ENCODE measurements around the gene IPP. TPM values are rescaled to one million over a fixed set of nuclear protein-coding genes. Genes with fewer than 3 reads are reported as not detected.

IPP gene
- total and polyA plus RNA-seq, 2 of the 4 experiments (the other 2 are of a cell fraction) = 4.6 to 10.6 TPM

GRCh38 chr1:45730075-45730779 lies 20.2 kb downstream of the IPP start:
- H3K4me2 ChIP-seq (ENCODE audit: low read depth, low read length) = no peak overlapping the region
- no peak overlapping the region for H2AFZ ChIP-seq (replicated peaks; ENCODE audit: low read length, poor library complexity)
- dilution Hi-C loops (cut with HindIII; ENCODE audit: low sequenced_read_pairs, unreplicated experiment) = no loop called here
- H3K4me1 ChIP-seq (ENCODE audit: control insufficient read depth, insufficient read depth, low read length) = no peaks in the 10 kb centered on the region
- H2AK9ac ChIP-seq (replicated peaks; ENCODE audit: low read depth, low read length, poor library complexity) = no peak overlapping the region
- H4K8ac ChIP-seq (ENCODE audit: low read depth in 2 of 2, low read length in 2 of 2) = no peak overlapping the region
- no peak overlapping the region for H4K5ac ChIP-seq (ENCODE audit: low read depth, low read length)
- POLR2A ChIA-PET (ENCODE audit: unreplicated experiment) = no interaction called here
- H3K27me3 ChIP-seq (ENCODE audit: control insufficient read depth, insufficient read depth, low read length) = no peaks in the 10 kb centered on the region
- no peaks in the 10 kb centered on the region for H3K9me3 ChIP-seq (ENCODE audit: control insufficient read depth, insufficient read depth, low read length)
- H2BK120ac ChIP-seq (ENCODE audit: low read depth, low read length) = no peak overlapping the region
- intact Hi-C loops (cut with micrococcal nuclease) = no loop called here
- H3K23ac ChIP-seq (ENCODE audit: low read depth, low read length) = no peak overlapping the region
- in situ Hi-C loops (cut with MboI; ENCODE audit: low sequenced_read_pairs) = no loop called here
- BruUV-seq (replicated peaks) = no TSS peak
- no peak overlapping the region for H3K9ac ChIP-seq (ENCODE audit: low read depth, low read length)
- H3K79me1 ChIP-seq (ENCODE audit: low read depth in 1 of 2, low read length in 2 of 2) = no peaks in the 10 kb centered on the region; a peak in 1 of 4 replicates
- H4K91ac ChIP-seq (ENCODE audit: insufficient read depth, low read depth, low read length) = no peak overlapping the region
- no peak overlapping the region for H2BK20ac ChIP-seq (ENCODE audit: low read depth, low read length)
- H3K36me3 ChIP-seq (ENCODE audit: control insufficient read depth, insufficient read depth, low read length) = peaks cover 5% of the 10 kb centered on the region; the same call in 1 of the 2 replicates
- TF ChIP-seq BHLHE40 (IDR thresholded peaks at IDR 0.05; ENCODE audit: low read depth, low read length) (no peak), RFX5 (IDR thresholded peaks at IDR 0.05; ENCODE audit: low read depth, low read length) (no peak), ELK1 (IDR thresholded peaks at IDR 0.05; ENCODE audit: borderline replicate concordance, low read depth, low read length) (no peak), CEBPB (IDR thresholded peaks at IDR 0.05; ENCODE audit: low read depth, low read length) (no peak), NFE2L2 (IDR thresholded peaks at IDR 0.05; ENCODE audit: low read depth, low read length) (no peak), MAZ (IDR thresholded peaks at IDR 0.05; ENCODE audit: borderline replicate concordance, low read depth, low read length) (no peak), USF2 (IDR thresholded peaks at IDR 0.05; ENCODE audit: low read depth, low read length) (no peak), RCOR1 (IDR thresholded peaks at IDR 0.05; ENCODE audit: insufficient replicate concordance, low read length) (no peak), FOS (IDR thresholded peaks at IDR 0.05; ENCODE audit: low read depth, low read length) (no peak)
- H3K4ac ChIP-seq (ENCODE audit: low read depth, low read length) = no peak overlapping the region
- no peak overlapping the region for H3K18ac ChIP-seq (ENCODE audit: low read depth, low read length)
- no peak for DNase-seq
- CTCF ChIA-PET = no interaction called here
- no peak for ATAC-seq (ENCODE audit: low read depth)
- no peak overlapping the region for H2BK5ac ChIP-seq (ENCODE audit: low read depth, low read length, poor library complexity, severe bottlenecking)
- no peak overlapping the region for H3K4me3 ChIP-seq (ENCODE audit: insufficient read depth, low read depth, low read length)
- H3K9me1 ChIP-seq (ENCODE audit: insufficient read depth, low read length) = no peaks in the 10 kb centered on the region; the same call in 1 of the 2 replicates
- WGBS, 2 experiments (ENCODE audit: extremely low coverage in 2 of 2, insufficient read length in 1 of 2) = 100% methylated on average over 1 of the region's 3 CpGs; no CpG with 5 or more reads in 1 of the 2 experiments
- no peak overlapping the region for H2AK5ac ChIP-seq (ENCODE audit: low read depth, low read length)
- H3K14ac ChIP-seq (replicated peaks; ENCODE audit: low read depth, low read length) = no peak overlapping the region
- H3K27ac ChIP-seq (ENCODE audit: insufficient read depth, low read length) = no peak overlapping the region
- H4K20me1 ChIP-seq (ENCODE audit: insufficient read depth, low read length) = no peaks in the 10 kb centered on the region
- H3K56ac ChIP-seq (ENCODE audit: extremely low read depth, insufficient read depth, low read length) = no peak overlapping the region
- H2BK15ac ChIP-seq (ENCODE audit: low read depth, low read length) = no peak overlapping the region
